ENCODE results near the gene CNTNAP2.

GRCh38 chr7:148011753-148012152 lies 1895.2 kb downstream of the CNTNAP2 start:
- TF ChIP-seq TAF1 (IDR thresholded peaks at IDR 0.05; ENCODE audit: low read depth, low read length) (no peak), FOSL1 (IDR thresholded peaks at IDR 0.05; ENCODE audit: insufficient read depth, low read depth, low read length) (no peak), TAF7 (optimal IDR thresholded peaks at IDR 0.05; ENCODE audit: borderline replicate concordance, low read depth, low read length) (no peak), POLR2A (IDR thresholded peaks at IDR 0.05; ENCODE audit: control extremely low read depth in 1 of 2, low read depth in 2 of 2, low read length in 2 of 2) (no peak), ZNF274 (IDR thresholded peaks at IDR 0.05; ENCODE audit: borderline replicate concordance, extremely low read depth, low read length) (no peak), ATF2 (IDR thresholded peaks at IDR 0.05; ENCODE audit: low read length) (no peak)
- TF ChIP-seq, protein P1, sequence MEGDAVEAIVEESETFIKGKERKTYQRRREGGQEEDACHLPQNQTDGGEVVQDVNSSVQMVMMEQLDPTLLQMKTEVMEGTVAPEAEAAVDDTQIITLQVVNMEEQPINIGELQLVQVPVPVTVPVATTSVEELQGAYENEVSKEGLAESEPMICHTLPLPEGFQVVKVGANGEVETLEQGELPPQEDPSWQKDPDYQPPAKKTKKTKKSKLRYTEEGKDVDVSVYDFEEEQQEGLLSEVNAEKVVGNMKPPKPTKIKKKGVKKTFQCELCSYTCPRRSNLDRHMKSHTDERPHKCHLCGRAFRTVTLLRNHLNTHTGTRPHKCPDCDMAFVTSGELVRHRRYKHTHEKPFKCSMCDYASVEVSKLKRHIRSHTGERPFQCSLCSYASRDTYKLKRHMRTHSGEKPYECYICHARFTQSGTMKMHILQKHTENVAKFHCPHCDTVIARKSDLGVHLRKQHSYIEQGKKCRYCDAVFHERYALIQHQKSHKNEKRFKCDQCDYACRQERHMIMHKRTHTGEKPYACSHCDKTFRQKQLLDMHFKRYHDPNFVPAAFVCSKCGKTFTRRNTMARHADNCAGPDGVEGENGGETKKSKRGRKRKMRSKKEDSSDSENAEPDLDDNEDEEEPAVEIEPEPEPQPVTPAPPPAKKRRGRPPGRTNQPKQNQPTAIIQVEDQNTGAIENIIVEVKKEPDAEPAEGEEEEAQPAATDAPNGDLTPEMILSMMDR (IDR thresholded peaks at IDR 0.05; ENCODE audit: control extremely low read depth in 1 of 3, insufficient read depth in 1 of 3, low read depth in 1 of 3, low read length in 3 of 3): no peak
- TF ChIP-seq, protein P2, sequence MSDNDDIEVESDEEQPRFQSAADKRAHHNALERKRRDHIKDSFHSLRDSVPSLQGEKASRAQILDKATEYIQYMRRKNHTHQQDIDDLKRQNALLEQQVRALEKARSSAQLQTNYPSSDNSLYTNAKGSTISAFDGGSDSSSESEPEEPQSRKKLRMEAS (IDR thresholded peaks at IDR 0.05): no peak
